ENCODE measurements around the gene WDR70.

DNA sequence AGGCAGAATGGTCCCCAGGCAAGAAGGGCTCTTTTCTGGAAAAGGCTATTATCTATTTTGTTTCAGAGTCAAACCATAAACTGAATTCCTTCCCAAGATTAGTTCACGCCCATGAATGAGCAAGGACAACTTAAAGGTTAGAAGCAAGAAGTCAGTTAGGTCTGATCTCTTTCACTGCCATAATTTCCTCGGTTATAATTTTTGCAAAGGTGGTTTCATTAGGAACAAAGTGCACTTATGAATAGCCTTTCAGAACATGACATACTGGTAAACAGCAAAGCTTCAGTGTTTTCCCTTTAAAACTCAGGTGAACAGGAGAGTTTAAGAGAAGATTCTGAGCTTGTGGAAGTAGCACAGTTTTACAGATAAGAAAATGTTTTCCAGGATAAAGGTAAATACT is 282.8 kb downstream of the WDR70 start:
- TF ChIP-seq POLR2A (IDR thresholded peaks at IDR 0.05) = no peak
- TF ChIP-seq, protein P1, sequence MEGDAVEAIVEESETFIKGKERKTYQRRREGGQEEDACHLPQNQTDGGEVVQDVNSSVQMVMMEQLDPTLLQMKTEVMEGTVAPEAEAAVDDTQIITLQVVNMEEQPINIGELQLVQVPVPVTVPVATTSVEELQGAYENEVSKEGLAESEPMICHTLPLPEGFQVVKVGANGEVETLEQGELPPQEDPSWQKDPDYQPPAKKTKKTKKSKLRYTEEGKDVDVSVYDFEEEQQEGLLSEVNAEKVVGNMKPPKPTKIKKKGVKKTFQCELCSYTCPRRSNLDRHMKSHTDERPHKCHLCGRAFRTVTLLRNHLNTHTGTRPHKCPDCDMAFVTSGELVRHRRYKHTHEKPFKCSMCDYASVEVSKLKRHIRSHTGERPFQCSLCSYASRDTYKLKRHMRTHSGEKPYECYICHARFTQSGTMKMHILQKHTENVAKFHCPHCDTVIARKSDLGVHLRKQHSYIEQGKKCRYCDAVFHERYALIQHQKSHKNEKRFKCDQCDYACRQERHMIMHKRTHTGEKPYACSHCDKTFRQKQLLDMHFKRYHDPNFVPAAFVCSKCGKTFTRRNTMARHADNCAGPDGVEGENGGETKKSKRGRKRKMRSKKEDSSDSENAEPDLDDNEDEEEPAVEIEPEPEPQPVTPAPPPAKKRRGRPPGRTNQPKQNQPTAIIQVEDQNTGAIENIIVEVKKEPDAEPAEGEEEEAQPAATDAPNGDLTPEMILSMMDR (IDR thresholded peaks at IDR 0.05) = no peak

All from Peyer's patch (tissue), 4 donors.